Measurements from ENCODE around the gene KLRC4. TPM values are rescaled to one million over a fixed set of nuclear protein-coding genes. Genes with fewer than 3 reads are reported as not detected.
"Not testable (repeated sequence)": the region's sequence is repeated elsewhere in the genome, so short reads cannot be mapped to it uniquely, and the experiment has no call there.

The KLRC4 gene
- polyA plus RNA-seq, 3 donors, result not detected

GRCh38 chr12:10424260-10424899 is 14.8 kb upstream of the KLRC4 start:
- H3K4me3 Mint-ChIP-seq; H3K4me2 ChIP-seq (replicated peaks; ENCODE audit: extremely low read depth, low read length, poor library complexity, severe bottlenecking); H3K27me3 Mint-ChIP-seq (ENCODE audit: low read depth in 3 of 3); H3K9ac ChIP-seq (ENCODE audit: insufficient read depth, low read length, poor library complexity, severe bottlenecking); H3K4me1 ChIP-seq (ENCODE audit: control insufficient read depth in 1 of 2, insufficient read depth in 2 of 2, low read length in 2 of 2); H3K4me1 Mint-ChIP-seq; H2AFZ ChIP-seq (ENCODE audit: insufficient read depth, low read depth, low read length, poor library complexity, severe bottlenecking); intact Hi-C loops (cut with micrococcal nuclease); H3K9me3 Mint-ChIP-seq; H3K27me3 ChIP-seq (ENCODE audit: control insufficient read depth in 2 of 2, insufficient read depth in 2 of 2, low read length in 2 of 2); H3K4me3 ChIP-seq (replicated peaks in 1 of 3; ENCODE audit: low read depth in 2 of 3, low read length in 3 of 3); H3K9me3 ChIP-seq (replicated peaks in 1 of 2; ENCODE audit: control insufficient read depth in 1 of 2, insufficient read depth in 1 of 2, low read length in 2 of 2); H3K36me3 ChIP-seq (replicated peaks in 1 of 2; ENCODE audit: control insufficient read depth in 1 of 2, insufficient read depth in 2 of 2, low read length in 2 of 2); H3K27ac ChIP-seq (ENCODE audit: low read depth in 1 of 2, low read length in 2 of 2); H4K20me1 ChIP-seq (ENCODE audit: insufficient read depth, low read length); H3K36me3 Mint-ChIP-seq; H3K27ac Mint-ChIP-seq; H3K79me2 ChIP-seq (ENCODE audit: insufficient read depth, low read length); DNase-seq: not testable (repeated sequence)
- no CpG with 5 or more reads among the region's 1 CpG for WGBS (ENCODE audit: insufficient coverage)

GRCh38 chr12:10422159-10422558 is 12.6 kb upstream of the KLRC4 start:
- H3K9me3 Mint-ChIP-seq, DNase-seq, H3K27ac Mint-ChIP-seq: not testable (repeated sequence)

GRCh38 chr12:10420334-10420733 is 10.8 kb upstream of the KLRC4 start, which contains the start of gene KLRC3:
Gene KLRC3, minus strand, starts transcription at chr12:10420595. Its CDS starts 45 bp downstream, at chr12:10420550.
- H2AFZ ChIP-seq (ENCODE audit: insufficient read depth, low read depth, low read length, poor library complexity, severe bottlenecking); H3K36me3 Mint-ChIP-seq; H3K27ac ChIP-seq (ENCODE audit: low read depth in 1 of 2, low read length in 2 of 2); H3K9me3 ChIP-seq (replicated peaks in 1 of 2; ENCODE audit: control insufficient read depth in 1 of 2, insufficient read depth in 1 of 2, low read length in 2 of 2); H3K27me3 Mint-ChIP-seq (ENCODE audit: low read depth in 3 of 3); H3K4me3 Mint-ChIP-seq; H3K36me3 ChIP-seq (replicated peaks in 1 of 2; ENCODE audit: control insufficient read depth in 1 of 2, insufficient read depth in 2 of 2, low read length in 2 of 2); H3K27me3 ChIP-seq (ENCODE audit: control insufficient read depth in 2 of 2, insufficient read depth in 2 of 2, low read length in 2 of 2); H3K79me2 ChIP-seq (ENCODE audit: insufficient read depth, low read length); H4K20me1 ChIP-seq (ENCODE audit: insufficient read depth, low read length); H3K9ac ChIP-seq (ENCODE audit: insufficient read depth, low read length, poor library complexity, severe bottlenecking); H3K4me3 ChIP-seq (replicated peaks in 1 of 3; ENCODE audit: low read depth in 2 of 3, low read length in 3 of 3); H3K4me1 ChIP-seq (ENCODE audit: control insufficient read depth in 1 of 2, insufficient read depth in 2 of 2, low read length in 2 of 2); intact Hi-C loops (cut with micrococcal nuclease); H3K27ac Mint-ChIP-seq; DNase-seq; H3K4me1 Mint-ChIP-seq; H3K9me3 Mint-ChIP-seq; H3K4me2 ChIP-seq (replicated peaks; ENCODE audit: extremely low read depth, low read length, poor library complexity, severe bottlenecking): not testable (repeated sequence)
- no CpG with 5 or more reads among the region's 1 CpG for WGBS (ENCODE audit: insufficient coverage)

More at GRCh38 chr12:10422159-10422558, 12.6 kb upstream of the KLRC4 start:
- H3K36me3 Mint-ChIP-seq; H3K27ac ChIP-seq (ENCODE audit: low read depth in 1 of 2, low read length in 2 of 2); H3K4me1 ChIP-seq (ENCODE audit: control insufficient read depth in 1 of 2, insufficient read depth in 2 of 2, low read length in 2 of 2); H3K27me3 ChIP-seq (ENCODE audit: control insufficient read depth in 2 of 2, insufficient read depth in 2 of 2, low read length in 2 of 2); H3K9ac ChIP-seq (ENCODE audit: insufficient read depth, low read length, poor library complexity, severe bottlenecking); H3K79me2 ChIP-seq (ENCODE audit: insufficient read depth, low read length); H4K20me1 ChIP-seq (ENCODE audit: insufficient read depth, low read length); H3K4me3 ChIP-seq (replicated peaks in 1 of 3; ENCODE audit: low read depth in 2 of 3, low read length in 3 of 3); H2AFZ ChIP-seq (ENCODE audit: insufficient read depth, low read depth, low read length, poor library complexity, severe bottlenecking); H3K4me2 ChIP-seq (replicated peaks; ENCODE audit: extremely low read depth, low read length, poor library complexity, severe bottlenecking); H3K27me3 Mint-ChIP-seq (ENCODE audit: low read depth in 3 of 3); H3K4me3 Mint-ChIP-seq; intact Hi-C loops (cut with micrococcal nuclease); H3K9me3 ChIP-seq (replicated peaks in 1 of 2; ENCODE audit: control insufficient read depth in 1 of 2, insufficient read depth in 1 of 2, low read length in 2 of 2); H3K4me1 Mint-ChIP-seq; H3K36me3 ChIP-seq (replicated peaks in 1 of 2; ENCODE audit: control insufficient read depth in 1 of 2, insufficient read depth in 2 of 2, low read length in 2 of 2): not testable (repeated sequence)
- WGBS (ENCODE audit: insufficient coverage), result no CpG with 5 or more reads among the region's 3 CpGs
